Lung (tissue), 12 donors: ENCODE data around the gene SIRT2. TPM values are rescaled to one million over a fixed set of nuclear protein-coding genes. Genes with fewer than 3 reads are reported as not detected.
"Not testable (repeated sequence)": the region's sequence is repeated elsewhere in the genome, so short reads cannot be mapped to it uniquely, and the experiment has no call there.

Experiments used
- ATAC-seq: fragments of 200-7000 bp; cut with Tn5 transposase; one replicate; pipeline ENCODE4 v1.9.1; 2020; ENCODE audit warnings: moderate number of reproducible peaks; ENCODE audit not compliant: insufficient read depth, low FRiP score
- DNase-seq, 3 donors: peaks; one replicate each; pipeline ENCODE4 v3.0.0-alpha.2; 2013 to 2017
- H3K27ac ChIP-seq, 2 donors: one replicate each; pipeline ENCODE4 v1.5.1; 2013; ENCODE audit warnings: mild to moderate bottlenecking in 2 of 2, moderate library complexity in 2 of 2, control low read depth in 1 of 2, inconsistent platforms in 1 of 2, low read depth in 1 of 2, low read length in 1 of 2
- H3K27me3 ChIP-seq, 3 donors: one replicate each; pipeline ENCODE4 v1.5.1; 2013; ENCODE audit warnings: low read length in 2 of 3; ENCODE audit not compliant: control insufficient read depth in 3 of 3, insufficient read depth in 3 of 3
- H3K36me3 ChIP-seq, 4 donors: one replicate each; pipeline ENCODE4 v1.5.1; 2013; ENCODE audit warnings: low read length in 4 of 4, mild to moderate bottlenecking in 1 of 4, moderate library complexity in 1 of 4; ENCODE audit not compliant: control insufficient read depth in 4 of 4, insufficient read depth in 4 of 4
- H3K4me1 ChIP-seq, 5 donors: one replicate each; pipeline ENCODE4 v1.5.1; 2013; ENCODE audit warnings: low read length in 5 of 5, mild to moderate bottlenecking in 2 of 5, moderate library complexity in 1 of 5; ENCODE audit not compliant: control insufficient read depth in 5 of 5, insufficient read depth in 5 of 5
- H3K4me3 ChIP-seq: one replicate; pipeline ENCODE4 v1.5.1; 2013; ENCODE audit warnings: mild to moderate bottlenecking, control low read depth, moderate library complexity
- H3K9ac ChIP-seq, 2 donors: one replicate each; pipeline ENCODE4 v1.5.1; 2013; ENCODE audit warnings: low read length in 2 of 2, control low read depth in 1 of 2; ENCODE audit not compliant: insufficient read depth in 1 of 2
- H3K9me3 ChIP-seq, 4 donors: one replicate each; pipeline ENCODE4 v1.5.1; 2013; ENCODE audit warnings: low read length in 3 of 4, mild to moderate bottlenecking in 1 of 4, moderate library complexity in 1 of 4; ENCODE audit not compliant: control insufficient read depth in 4 of 4, insufficient read depth in 3 of 4
- CTCF ChIP-seq: IDR thresholded peaks from 2 replicates; pipeline ENCODE4 v1.5.1; 2012; ENCODE audit warnings: mild to moderate bottlenecking; ENCODE audit errors: control extremely low read depth, extremely low read depth
- WGBS, 2 donors: extraction: QIAGEN DNeasy Blood & Tissue Kit; methylation state at CpG; one replicate each; pipeline ENCODE4 v1.1.7; 2013; 5-methylcytosine and 5-hydroxymethylcytosine counted together
- polyA plus RNA-seq, 2 donors: library from polyadenylated mRNA; stranded (reverse); fragments of 200-250 nt; gene quantifications; one replicate each; pipeline ENCODE4 v1.2.1, GENCODE V29; 2013
- total RNA-seq, 2 donors: library from RNA; depleted of rRNA in 1 of 2; stranded (reverse); fragments of >200 nt in 1 of 2; gene quantifications; one replicate each; pipeline ENCODE4 v1.2.1, GENCODE V29; 2014 to 2021
- donor health status: control.
- donor health status: control.
- donor health status: Bipolar disorder and iron deficiency.
- donor health status: healthy.
- donor health status: DM: yes; HTN: yes; CAD: no.

The SIRT2 gene
- total and polyA plus RNA-seq, 4 donors: 35.5 to 54.8 (median 48.5) TPM

GRCh38 chr19:38890686-38891085 lies 8.7 kb downstream of the SIRT2 start:
- no peaks in the 10 kb centered on the region for H3K27me3 ChIP-seq
- no peak for TF ChIP-seq CTCF

GRCh38 chr19:38889803-38890202 lies 9.6 kb downstream of the SIRT2 start:
- Histone ChIP-seq H3K4me1 (peaks cover 0 to 6% (median 0%) of the 10 kb centered on the region in 5 donors), H3K36me3 (peaks cover 0 to 38% (median 22%) of the 10 kb centered on the region in 4 donors), H3K27ac (no peak overlapping the region), H3K27me3 (no peaks in the 10 kb centered on the region), H3K9ac (no peak overlapping the region), H3K4me3 (no peak overlapping the region), H3K9me3 (peaks cover 0 to 2% (median 0%) of the 10 kb centered on the region in 4 donors)
- no peak for DNase-seq
- no peak for ATAC-seq
- TF ChIP-seq CTCF: no peak
- 93 to 96% methylated on average over 8 of the region's 8 CpGs for WGBS, 2 donors

More at GRCh38 chr19:38890686-38891085, 8.7 kb downstream of the SIRT2 start:
- Histone ChIP-seq H3K4me1 (peaks cover 0 to 9% (median 0%) of the 10 kb centered on the region in 5 donors), H3K9me3 (peaks cover 0 to 2% (median 0%) of the 10 kb centered on the region in 4 donors), H3K36me3 (peaks cover 0 to 39% (median 22%) of the 10 kb centered on the region in 4 donors), H3K4me3 (no peak overlapping the region), H3K9ac (no peak overlapping the region), H3K27ac (no peak overlapping the region)
- DNase-seq: no peak
- no peak for ATAC-seq

GRCh38 chr19:38888876-38889275 lies 10.5 kb downstream of the SIRT2 start:
- ATAC-seq: no peak
- Histone ChIP-seq H3K4me1 (peaks cover 0 to 5% (median 0%) of the 10 kb centered on the region in 5 donors), H3K9me3 (peaks cover 0 to 2% (median 0%) of the 10 kb centered on the region in 4 donors), H3K4me3 (no peak overlapping the region), H3K27me3 (no peaks in the 10 kb centered on the region), H3K9ac (no peak overlapping the region), H3K36me3 (peaks cover 0 to 36% (median 22%) of the 10 kb centered on the region in 4 donors), H3K27ac (no peak overlapping the region)
- DNase-seq: no peak
- WGBS, 2 donors: 95 to 97% methylated on average over 17 of the region's 17 CpGs
- TF ChIP-seq CTCF: no peak

- H3K36me3 ChIP-seq: peaks cover 6 to 38% (median 14%) of the 10 kb centered on the region in 4 donors
- not testable (repeated sequence) for H3K4me3 ChIP-seq, H3K27me3 ChIP-seq, ATAC-seq, H3K4me1 ChIP-seq, H3K27ac ChIP-seq, DNase-seq, H3K9me3 ChIP-seq, H3K9ac ChIP-seq
- 96 to 97% methylated on average over 3 of the region's 3 CpGs for WGBS, 2 donors
Observed at GRCh38 chr19:38884691-38885090, 14.7 kb downstream of the SIRT2 start.
